Measurements from ENCODE around the gene FBXO11. TPM values are rescaled to one million over a fixed set of nuclear protein-coding genes. Genes with fewer than 3 reads are reported as not detected.

Gene FBXO11
- total and polyA plus RNA-seq, 7 donors: 13.4 to 71.7 (median 43.8) TPM

- Histone ChIP-seq H3K4me3 (no peak overlapping the region), H3K27ac (peak overlapping the region in 1 of 4 donors; percentile 28), H3K36me3 (no peaks in the 10 kb centered on the region), H3K27me3 (no peaks in the 10 kb centered on the region), H3K9me3 (peaks cover 0 to 7% (median 5%) of the 10 kb centered on the region in 4 donors), H3K4me1 (no peaks in the 10 kb centered on the region)
- WGBS, 2 donors: 71 to 72% methylated on average over 10 of the region's 10 CpGs
- TF ChIP-seq POLR2A (IDR thresholded peaks at IDR 0.05) (no peak), POLR2AphosphoS5 (IDR thresholded peaks at IDR 0.05) (no peak), CTCF (IDR thresholded peaks at IDR 0.05) (no peak), EP300 (IDR thresholded peaks at IDR 0.05) (no peak)
- no peak for DNase-seq
- intact Hi-C loops (cut with DNase I): no loop called here
Observed at GRCh38 chr2:47751856-47752414, 154.4 kb downstream of the FBXO11 start.

- Histone ChIP-seq H3K4me1 (no peaks in the 10 kb centered on the region), H3K36me3 (no peaks in the 10 kb centered on the region), H3K9me3 (peaks cover 0 to 9% (median 6%) of the 10 kb centered on the region in 4 donors), H3K27ac (no peak overlapping the region), H3K4me3 (no peak overlapping the region), H3K27me3 (no peaks in the 10 kb centered on the region)
- 86 to 87% methylated on average over 4 of the region's 4 CpGs for WGBS, 2 donors
- TF ChIP-seq POLR2A (IDR thresholded peaks at IDR 0.05) (no peak), EP300 (IDR thresholded peaks at IDR 0.05) (no peak), POLR2AphosphoS5 (IDR thresholded peaks at IDR 0.05) (no peak), CTCF (IDR thresholded peaks at IDR 0.05) (no peak)
- no peak for DNase-seq
- intact Hi-C loops (cut with DNase I): no loop called here
Observed at GRCh38 chr2:47747878-47748277, 158.4 kb downstream of the FBXO11 start.

GRCh38 chr2:47744074-47744473 lies 162.2 kb downstream of the FBXO11 start:
- TF ChIP-seq CTCF (IDR thresholded peaks at IDR 0.05): no peak
- no peak for TF ChIP-seq POLR2AphosphoS5 (IDR thresholded peaks at IDR 0.05)
- TF ChIP-seq EP300 (IDR thresholded peaks at IDR 0.05): no peak
- TF ChIP-seq POLR2A (IDR thresholded peaks at IDR 0.05): no peak
- Histone ChIP-seq H3K27me3 (no peaks in the 10 kb centered on the region), H3K9me3 (peaks cover 0 to 9% (median 6%) of the 10 kb centered on the region in 4 donors), H3K4me1 (no peaks in the 10 kb centered on the region), H3K36me3 (no peaks in the 10 kb centered on the region), H3K4me3 (no peak overlapping the region), H3K27ac (no peak overlapping the region)
- WGBS, 2 donors: 87% methylated on average over 2 of the region's 2 CpGs
- intact Hi-C loops (cut with DNase I): no loop called here
- no peak for DNase-seq

- Histone ChIP-seq H3K27ac (no peak overlapping the region), H3K4me3 (no peak overlapping the region), H3K9me3 (peaks cover 0 to under 1% (median 0%) of the 10 kb centered on the region in 4 donors), H3K27me3 (no peaks in the 10 kb centered on the region), H3K36me3 (no peaks in the 10 kb centered on the region), H3K4me1 (no peaks in the 10 kb centered on the region)
- TF ChIP-seq POLR2A (IDR thresholded peaks at IDR 0.05): no peak
- TF ChIP-seq EP300 (IDR thresholded peaks at IDR 0.05): no peak
- no peak for TF ChIP-seq POLR2AphosphoS5 (IDR thresholded peaks at IDR 0.05)
- no peak for TF ChIP-seq CTCF (IDR thresholded peaks at IDR 0.05)
- WGBS, 2 donors: 74 to 81% methylated on average over 3 of the region's 3 CpGs
- no peak for DNase-seq
- intact Hi-C loops (cut with DNase I): no loop called here
Observed at GRCh38 chr2:47741637-47742036, 164.7 kb downstream of the FBXO11 start.

- intact Hi-C loops (cut with DNase I): no loop called here
- TF ChIP-seq CTCF (IDR thresholded peaks at IDR 0.05) (no peak), POLR2A (IDR thresholded peaks at IDR 0.05) (no peak), EP300 (IDR thresholded peaks at IDR 0.05) (no peak), POLR2AphosphoS5 (IDR thresholded peaks at IDR 0.05) (no peak)
- Histone ChIP-seq H3K27ac (no peak overlapping the region), H3K27me3 (no peaks in the 10 kb centered on the region), H3K4me1 (no peaks in the 10 kb centered on the region), H3K4me3 (no peak overlapping the region), H3K9me3 (no peaks in the 10 kb centered on the region), H3K36me3 (no peaks in the 10 kb centered on the region)
- WGBS, 2 donors: 79 to 80% methylated on average over 3 of the region's 3 CpGs
- DNase-seq: no peak
Observed at GRCh38 chr2:47741101-47741500, 165.2 kb downstream of the FBXO11 start.

Data from sigmoid colon (tissue), 7 donors.